HepG2 (cell line): Measurements from ENCODE around the gene SDC1.

Experiments
- AKNA ChIP-seq: sonication (generic); formaldehyde crosslinking; IDR thresholded peaks from 2 replicates; pipeline ENCODE4 v1.4.0; 2020; ENCODE audit warnings: missing genetic modification reagents, borderline replicate concordance
- BCL6 ChIP-seq: IDR thresholded peaks from 2 replicates; pipeline ENCODE4 v1.6.1; 2016; ENCODE audit warnings: missing genetic modification reagents, missing compliant biosample characterization
- BRD4 ChIP-seq: sonication (generic); formaldehyde crosslinking; IDR thresholded peaks from 2 replicates; pipeline ENCODE4 v1.4.0; 2020; ENCODE audit warnings: missing genetic modification reagents
- CBFB ChIP-seq: sonication (generic); formaldehyde crosslinking; IDR thresholded peaks from 2 replicates; pipeline ENCODE4 v1.4.0; 2020; ENCODE audit warnings: missing genetic modification reagents
- CTCF ChIP-seq: sonication (generic); formaldehyde crosslinking; IDR thresholded peaks from 2 replicates; pipeline ENCODE4 v1.5.0; 2020; ENCODE audit warnings: mild to moderate bottlenecking, missing genetic modification reagents, moderate library complexity
- POLR2AphosphoS5 ChIP-seq: IDR thresholded peaks from 2 replicates; pipeline ENCODE4 v1.6.1; 2012; ENCODE audit warnings: low read depth, low read length
- SIX4 ChIP-seq: sonication (generic); formaldehyde crosslinking; IDR thresholded peaks from 2 replicates; pipeline ENCODE4 v1.4.0; 2020; ENCODE audit warnings: missing genetic modification reagents
- THYN1 ChIP-seq: sonication (generic); formaldehyde crosslinking; IDR thresholded peaks from 2 replicates; pipeline ENCODE4 v1.8.1; 2023; ENCODE audit warnings: low read depth, mild to moderate bottlenecking, moderate library complexity, missing genetic modification reagents, borderline replicate concordance
- ZNF350 ChIP-seq: sonication (generic); formaldehyde crosslinking; IDR thresholded peaks from 2 replicates; pipeline ENCODE4 v1.4.0; 2020; ENCODE audit warnings: mild to moderate bottlenecking, low read depth, missing genetic modification reagents, borderline replicate concordance
- ZNF432 ChIP-seq: sonication (generic); formaldehyde crosslinking; IDR thresholded peaks from 2 replicates; pipeline ENCODE4 v1.5.0; 2020; ENCODE audit warnings: missing genetic modification reagents, mild to moderate bottlenecking, borderline replicate concordance

- no peak; the same call in 1 of the 2 replicates for TF ChIP-seq POLR2AphosphoS5
- TF ChIP-seq CTCF (CRISPR knock-in tag) = no peak
- no peak for TF ChIP-seq BCL6 (CRISPR knock-in tag)
- TF ChIP-seq AKNA (CRISPR knock-in tag) = no peak
- TF ChIP-seq ZNF432 (CRISPR knock-in tag) = no peak
- no peak for TF ChIP-seq BRD4 (CRISPR knock-in tag)
- TF ChIP-seq ZNF350 = no peak
- TF ChIP-seq SIX4 (CRISPR knock-in tag) = no peak
- TF ChIP-seq CBFB (CRISPR knock-in tag) = no peak
- no peak for TF ChIP-seq THYN1 (CRISPR knock-in tag)
Observed at GRCh38 chr2:20220806-20221554, 4.0 kb downstream of the SDC1 start.
